HepG2 (cell line): ENCODE data around the gene CELF5. TPM values are rescaled to one million over a fixed set of nuclear protein-coding genes. Genes with fewer than 3 reads are reported as not detected.

Source experiments
- ASH2L ChIP-seq: fragments of 300-600, 200-600 bp; sonication (generic); IDR thresholded peaks from 2 replicates; pipeline ENCODE4 v1.7.0; 2017; ENCODE audit warnings: low read depth, mild to moderate bottlenecking, moderate library complexity, mixed read lengths, low read length; ENCODE audit not compliant: insufficient read length
- DNMT3B ChIP-seq: conservative IDR thresholded peaks from 2 replicates; pipeline ENCODE4 v1.6.1; 2016; ENCODE audit warnings: missing biosample characterization, control low read depth
- FLYWCH1 ChIP-seq: sonication (generic); formaldehyde crosslinking; IDR thresholded peaks from 2 replicates; pipeline ENCODE4 v1.8.1; 2023; ENCODE audit warnings: mild to moderate bottlenecking, missing genetic modification reagents
- GABPA ChIP-seq, 2 experiments: IDR thresholded peaks; 2 replicates each; pipeline ENCODE4 v1.6.1; 2011 to 2016; ENCODE audit warnings: low read depth in 2 of 2, low read length in 1 of 2, missing biosample characterization in 1 of 2, missing genetic modification characterization in 1 of 2
- HCFC1 ChIP-seq: fragments of 150-350 bp; IDR thresholded peaks from 2 replicates; pipeline ENCODE4 v1.6.1; 2014; ENCODE audit warnings: low read depth, low read length
- KDM5A ChIP-seq: fragments of 200-600 bp; sonication (generic); IDR thresholded peaks from 2 replicates; pipeline ENCODE4 v1.7.0; 2018; ENCODE audit warnings: antibody characterized with exemption, mild to moderate bottlenecking, low read length, borderline replicate concordance
- MAFF ChIP-seq: IDR thresholded peaks from 2 replicates; pipeline ENCODE4 v1.6.1; 2011; ENCODE audit warnings: low read depth, low read length, improper control_type of control experiment
- MYNN ChIP-seq: sonication (generic); formaldehyde crosslinking; IDR thresholded peaks from 2 replicates; pipeline ENCODE4 v1.4.0; 2020; ENCODE audit warnings: mild to moderate bottlenecking, low read depth, missing genetic modification reagents
- RORA ChIP-seq: sonication (generic); formaldehyde crosslinking; IDR thresholded peaks from 2 replicates; pipeline ENCODE4 v1.5.0; 2020; ENCODE audit warnings: mild to moderate bottlenecking, missing genetic modification reagents, moderate library complexity
- SIX1 ChIP-seq: sonication (generic); formaldehyde crosslinking; IDR thresholded peaks from 2 replicates; pipeline ENCODE4 v1.4.0; 2020; ENCODE audit warnings: missing genetic modification reagents, borderline replicate concordance
- SMAD3 ChIP-seq: sonication (generic); formaldehyde crosslinking; IDR thresholded peaks from 2 replicates; pipeline ENCODE4 v1.4.0; 2020; ENCODE audit warnings: missing genetic modification reagents
- SMARCE1 ChIP-seq: fragments of 450-650 bp; IDR thresholded peaks from 2 replicates; pipeline ENCODE4 v1.6.1; 2017; ENCODE audit warnings: borderline replicate concordance
- WIZ ChIP-seq: sonication (generic); formaldehyde crosslinking; IDR thresholded peaks from 2 replicates; pipeline ENCODE4 v1.5.1; 2020; ENCODE audit warnings: mild to moderate bottlenecking, missing genetic modification reagents
- ZNF30 ChIP-seq: sonication (generic); formaldehyde crosslinking; IDR thresholded peaks from 2 replicates; pipeline ENCODE4 v1.5.0; 2020; ENCODE audit warnings: mild to moderate bottlenecking, missing genetic modification reagents
- ZNF337 ChIP-seq: sonication (generic); formaldehyde crosslinking; IDR thresholded peaks from 2 replicates; pipeline ENCODE4 v1.5.1; 2020; ENCODE audit warnings: missing genetic modification reagents, low read depth, mild to moderate bottlenecking, borderline replicate concordance
- ZNF414 ChIP-seq: sonication (generic); formaldehyde crosslinking; IDR thresholded peaks from 2 replicates; pipeline ENCODE4 v1.5.0; 2020; ENCODE audit warnings: missing genetic modification reagents
- ZNF431 ChIP-seq: sonication (generic); formaldehyde crosslinking; IDR thresholded peaks from 2 replicates; pipeline ENCODE4 v1.9.0; 2022; ENCODE audit warnings: missing genetic modification reagents, low read depth, mild to moderate bottlenecking, borderline replicate concordance
- ZNF792 ChIP-seq: IDR thresholded peaks from 2 replicates; pipeline ENCODE4 v1.6.1; 2016
- polyA plus RNA-seq, 8 experiments: library from polyadenylated mRNA; depleted of rRNA in 3 of 8; stranded (reverse) in 7 of 8; unstranded in 1 of 8; fragments of >200 nt; fragmentation: Illumina TruSeq in 4 of 8; extraction: Trizol in 4 of 8; gene quantifications; 2 replicates each; pipeline versions ENCODE4 v1.2.1 to v1.2.3, GENCODE V29; 2011 to 2016; ENCODE audit warnings: low read depth in 4 of 8, missing spikeins in 1 of 8, mixed read lengths in 1 of 8; ENCODE audit not compliant: insufficient read depth in 1 of 8
- total RNA-seq, 5 experiments: library from RNA; depleted of rRNA; stranded (reverse); fragments of >200 nt; fragmentation: Illumina TruSeq; extraction: Trizol; gene quantifications; 2 replicates each; pipeline ENCODE4 v1.2.3, GENCODE V29; 2016; ENCODE audit warnings: low read depth in 1 of 5
- TF ChIP-seq, protein P1 (sequence below): sonication (generic); formaldehyde crosslinking; IDR thresholded peaks from 2 replicates; pipeline ENCODE4 v1.8.0; 2023; ENCODE audit warnings: mild to moderate bottlenecking, missing genetic modification reagents
- TF ChIP-seq, protein P2 (sequence below): sonication (generic); formaldehyde crosslinking; IDR thresholded peaks from 2 replicates; pipeline ENCODE4 v1.4.0; 2020; ENCODE audit warnings: low read depth, mild to moderate bottlenecking, missing genetic modification reagents
- TF ChIP-seq, protein P3 (sequence below): sonication (generic); formaldehyde crosslinking; conservative IDR thresholded peaks from 2 replicates; pipeline ENCODE4 v1.8.1; 2023; ENCODE audit warnings: missing genetic modification reagents
- TF ChIP-seq, protein P4 (sequence below): sonication (generic); formaldehyde crosslinking; IDR thresholded peaks from 2 replicates; pipeline ENCODE4 v1.8.0; 2022; ENCODE audit warnings: mild to moderate bottlenecking, missing genetic modification reagents, borderline replicate concordance

CELF5 gene
- total and polyA plus RNA-seq, 2 of the 13 experiments (the other 11 are each of a cell fraction or from before 2014, with no cell fraction given) = 0.31 to 0.84 TPM

DNA sequence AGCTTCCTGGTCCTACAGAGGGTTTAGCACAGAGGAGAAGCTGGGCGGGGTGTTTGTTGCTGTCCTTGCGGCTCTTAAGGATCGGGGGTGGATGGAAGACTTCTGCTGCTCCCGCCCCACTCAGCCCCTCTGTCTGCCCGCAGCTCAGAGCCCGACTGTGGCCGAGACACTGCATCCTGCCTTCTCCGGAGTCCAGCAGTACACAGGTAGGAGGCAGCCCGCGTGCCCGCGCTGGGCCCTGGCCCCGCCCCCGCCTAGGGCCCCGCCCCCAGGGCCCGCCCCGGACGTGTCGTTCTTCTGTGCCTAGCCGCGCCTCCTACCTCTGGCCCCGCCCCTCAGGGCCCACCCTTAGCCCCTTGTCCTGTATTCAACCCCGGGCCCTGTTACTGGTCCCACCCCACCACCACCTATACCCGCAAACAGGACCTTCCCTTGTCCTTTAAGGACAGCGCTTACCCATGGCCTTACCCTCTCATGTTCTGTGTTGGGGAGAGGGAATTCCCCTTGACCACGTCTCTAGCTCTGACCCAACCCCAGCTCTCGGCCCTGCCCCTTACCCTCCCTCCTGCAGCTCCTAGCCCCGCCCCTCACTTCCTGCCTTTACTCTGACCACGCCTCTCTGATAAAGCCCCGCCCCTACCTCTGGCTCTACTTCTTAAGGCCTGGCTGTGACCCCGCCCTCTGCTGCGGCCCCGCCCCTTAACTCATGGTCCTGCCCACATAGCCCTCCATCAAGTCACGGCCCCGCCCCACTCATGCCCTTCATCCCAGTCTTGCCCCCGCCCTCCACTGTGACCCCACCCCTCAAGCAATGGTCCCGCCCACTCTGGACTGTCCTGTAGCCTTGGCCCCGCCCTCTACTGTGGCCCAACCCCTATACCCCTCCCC is 60.5 kb downstream of the CELF5 start (continued):
- TF ChIP-seq, protein P1, sequence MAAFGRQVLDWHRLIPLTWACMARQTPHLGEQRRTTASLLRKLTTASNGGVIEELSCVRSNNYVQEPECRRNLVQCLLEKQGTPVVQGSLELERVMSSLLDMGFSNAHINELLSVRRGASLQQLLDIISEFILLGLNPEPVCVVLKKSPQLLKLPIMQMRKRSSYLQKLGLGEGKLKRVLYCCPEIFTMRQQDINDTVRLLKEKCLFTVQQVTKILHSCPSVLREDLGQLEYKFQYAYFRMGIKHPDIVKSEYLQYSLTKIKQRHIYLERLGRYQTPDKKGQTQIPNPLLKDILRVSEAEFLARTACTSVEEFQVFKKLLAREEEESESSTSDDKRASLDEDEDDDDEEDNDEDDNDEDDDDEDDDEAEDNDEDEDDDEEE (CRISPR knock-in tag) = no peak; the same call in 1 of the 2 replicates
- TF ChIP-seq DNMT3B (CRISPR knock-in tag) (no peak), ZNF414 (CRISPR knock-in tag) (no peak), ZNF30 (CRISPR knock-in tag) (no peak), FLYWCH1 (CRISPR knock-in tag) (no peak), SMAD3 (CRISPR knock-in tag) (0 out of 2 replicates have a peak, but pooled peaks have one; percentile 45), RORA (no peak), WIZ (CRISPR knock-in tag) (no peak), ASH2L (no peak), MAFF (no peak), ZNF337 (CRISPR knock-in tag) (no peak), KDM5A (no peak), ZNF431 (no peak), SIX1 (CRISPR knock-in tag) (no peak), GABPA (IDR thresholded peaks at IDR 0.05; ENCODE audit: low read depth, low read length) (peak; percentile 19), GABPA (CRISPR knock-in tag; IDR thresholded peaks at IDR 0.05; ENCODE audit: low read depth) (peak; percentile 72), SMARCE1 (no peak), MYNN (CRISPR knock-in tag) (no peak), HCFC1 (no peak), ZNF792 (no peak)
- TF ChIP-seq, protein P2, sequence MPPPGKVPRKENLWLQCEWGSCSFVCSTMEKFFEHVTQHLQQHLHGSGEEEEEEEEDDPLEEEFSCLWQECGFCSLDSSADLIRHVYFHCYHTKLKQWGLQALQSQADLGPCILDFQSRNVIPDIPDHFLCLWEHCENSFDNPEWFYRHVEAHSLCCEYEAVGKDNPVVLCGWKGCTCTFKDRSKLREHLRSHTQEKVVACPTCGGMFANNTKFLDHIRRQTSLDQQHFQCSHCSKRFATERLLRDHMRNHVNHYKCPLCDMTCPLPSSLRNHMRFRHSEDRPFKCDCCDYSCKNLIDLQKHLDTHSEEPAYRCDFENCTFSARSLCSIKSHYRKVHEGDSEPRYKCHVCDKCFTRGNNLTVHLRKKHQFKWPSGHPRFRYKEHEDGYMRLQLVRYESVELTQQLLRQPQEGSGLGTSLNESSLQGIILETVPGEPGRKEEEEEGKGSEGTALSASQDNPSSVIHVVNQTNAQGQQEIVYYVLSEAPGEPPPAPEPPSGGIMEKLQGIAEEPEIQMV = no peak
- TF ChIP-seq, protein P3, sequence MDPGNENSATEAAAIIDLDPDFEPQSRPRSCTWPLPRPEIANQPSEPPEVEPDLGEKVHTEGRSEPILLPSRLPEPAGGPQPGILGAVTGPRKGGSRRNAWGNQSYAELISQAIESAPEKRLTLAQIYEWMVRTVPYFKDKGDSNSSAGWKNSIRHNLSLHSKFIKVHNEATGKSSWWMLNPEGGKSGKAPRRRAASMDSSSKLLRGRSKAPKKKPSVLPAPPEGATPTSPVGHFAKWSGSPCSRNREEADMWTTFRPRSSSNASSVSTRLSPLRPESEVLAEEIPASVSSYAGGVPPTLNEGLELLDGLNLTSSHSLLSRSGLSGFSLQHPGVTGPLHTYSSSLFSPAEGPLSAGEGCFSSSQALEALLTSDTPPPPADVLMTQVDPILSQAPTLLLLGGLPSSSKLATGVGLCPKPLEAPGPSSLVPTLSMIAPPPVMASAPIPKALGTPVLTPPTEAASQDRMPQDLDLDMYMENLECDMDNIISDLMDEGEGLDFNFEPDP (CRISPR knock-in tag) = no peak
- TF ChIP-seq, protein P4, sequence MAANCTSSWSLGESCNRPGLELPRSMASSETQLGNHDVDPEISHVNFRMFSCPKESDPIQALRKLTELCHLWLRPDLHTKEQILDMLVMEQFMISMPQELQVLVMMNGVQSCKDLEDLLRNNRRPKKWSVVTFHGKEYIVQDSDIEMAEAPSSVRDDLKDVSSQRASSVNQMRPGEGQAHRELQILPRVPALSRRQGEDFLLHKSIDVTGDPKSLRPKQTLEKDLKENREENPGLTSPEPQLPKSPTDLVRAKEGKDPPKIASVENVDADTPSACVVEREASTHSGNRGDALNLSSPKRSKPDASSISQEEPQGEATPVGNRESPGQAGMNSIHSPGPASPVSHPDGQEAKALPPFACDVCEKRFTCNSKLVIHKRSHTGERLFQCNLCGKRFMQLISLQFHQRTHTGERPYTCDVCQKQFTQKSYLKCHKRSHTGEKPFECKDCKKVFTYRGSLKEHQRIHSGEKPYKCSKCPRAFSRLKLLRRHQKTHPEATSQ = no peak
